GM12865 (cell line): ENCODE data around the gene ZRANB1.

Experiments
- DNase-seq: peaks from one replicate; pipeline ENCODE4 v3.0.0; 2010; ENCODE audit warnings: low read depth
- H3K4me3 ChIP-seq: 2 replicates; pipeline ENCODE4 v1.5.1; 2011; ENCODE audit warnings: mild to moderate bottlenecking, low read depth, low read length, control low read depth
- TF ChIP-seq, protein P1 (sequence below): IDR thresholded peaks from 2 replicates; pipeline ENCODE4 v1.5.1; 2011; ENCODE audit warnings: low read length, control low read depth, low read depth, inconsistent platforms; ENCODE audit not compliant: insufficient read depth; ENCODE audit errors: missing control alignments

ZRANB1 gene

DNA sequence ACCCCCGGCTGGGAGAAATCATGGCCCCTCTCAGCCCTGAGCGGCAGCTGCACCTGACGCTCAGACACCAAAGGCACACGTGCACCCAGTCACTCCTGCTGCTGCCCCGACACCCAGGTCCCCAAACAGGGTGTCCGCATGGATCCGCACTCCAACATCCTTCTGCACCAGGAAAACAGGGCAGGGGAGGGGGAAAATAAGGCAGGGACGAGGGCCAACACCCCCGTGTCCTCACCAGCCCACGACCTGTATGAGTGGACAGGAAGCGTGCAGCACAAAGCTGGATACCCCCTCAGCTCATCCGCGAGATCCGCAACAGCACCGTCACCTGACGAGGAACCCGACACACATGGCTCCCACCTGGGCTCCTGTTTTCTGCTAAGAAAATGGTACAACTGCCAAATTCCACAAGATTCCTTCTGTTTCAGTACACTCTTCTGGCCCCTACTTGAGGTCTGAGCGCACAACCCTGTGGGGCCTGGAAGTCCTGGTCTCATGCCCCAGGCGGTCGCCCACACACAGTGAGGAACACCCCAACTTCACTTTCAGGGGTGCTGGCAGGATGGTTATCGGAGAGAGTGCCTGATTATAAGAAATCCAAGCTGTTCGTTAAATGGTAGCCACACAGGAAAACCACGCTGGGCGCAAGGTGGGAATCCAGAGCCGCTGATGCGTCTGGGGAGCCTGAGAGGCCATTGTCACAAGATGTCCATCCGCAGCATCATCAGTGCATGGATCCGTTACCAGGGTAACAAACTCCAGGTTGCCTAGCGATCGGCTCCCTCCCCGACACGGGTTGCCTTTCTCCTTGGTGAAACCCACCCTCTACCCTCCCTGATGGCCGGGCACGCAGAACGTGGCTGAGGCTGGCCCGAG is 63.6 kb downstream of the ZRANB1 start:
- TF ChIP-seq, protein P1, sequence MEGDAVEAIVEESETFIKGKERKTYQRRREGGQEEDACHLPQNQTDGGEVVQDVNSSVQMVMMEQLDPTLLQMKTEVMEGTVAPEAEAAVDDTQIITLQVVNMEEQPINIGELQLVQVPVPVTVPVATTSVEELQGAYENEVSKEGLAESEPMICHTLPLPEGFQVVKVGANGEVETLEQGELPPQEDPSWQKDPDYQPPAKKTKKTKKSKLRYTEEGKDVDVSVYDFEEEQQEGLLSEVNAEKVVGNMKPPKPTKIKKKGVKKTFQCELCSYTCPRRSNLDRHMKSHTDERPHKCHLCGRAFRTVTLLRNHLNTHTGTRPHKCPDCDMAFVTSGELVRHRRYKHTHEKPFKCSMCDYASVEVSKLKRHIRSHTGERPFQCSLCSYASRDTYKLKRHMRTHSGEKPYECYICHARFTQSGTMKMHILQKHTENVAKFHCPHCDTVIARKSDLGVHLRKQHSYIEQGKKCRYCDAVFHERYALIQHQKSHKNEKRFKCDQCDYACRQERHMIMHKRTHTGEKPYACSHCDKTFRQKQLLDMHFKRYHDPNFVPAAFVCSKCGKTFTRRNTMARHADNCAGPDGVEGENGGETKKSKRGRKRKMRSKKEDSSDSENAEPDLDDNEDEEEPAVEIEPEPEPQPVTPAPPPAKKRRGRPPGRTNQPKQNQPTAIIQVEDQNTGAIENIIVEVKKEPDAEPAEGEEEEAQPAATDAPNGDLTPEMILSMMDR: no peak
- H3K4me3 ChIP-seq: no peak overlapping the region
- DNase-seq: no peak

DNA sequence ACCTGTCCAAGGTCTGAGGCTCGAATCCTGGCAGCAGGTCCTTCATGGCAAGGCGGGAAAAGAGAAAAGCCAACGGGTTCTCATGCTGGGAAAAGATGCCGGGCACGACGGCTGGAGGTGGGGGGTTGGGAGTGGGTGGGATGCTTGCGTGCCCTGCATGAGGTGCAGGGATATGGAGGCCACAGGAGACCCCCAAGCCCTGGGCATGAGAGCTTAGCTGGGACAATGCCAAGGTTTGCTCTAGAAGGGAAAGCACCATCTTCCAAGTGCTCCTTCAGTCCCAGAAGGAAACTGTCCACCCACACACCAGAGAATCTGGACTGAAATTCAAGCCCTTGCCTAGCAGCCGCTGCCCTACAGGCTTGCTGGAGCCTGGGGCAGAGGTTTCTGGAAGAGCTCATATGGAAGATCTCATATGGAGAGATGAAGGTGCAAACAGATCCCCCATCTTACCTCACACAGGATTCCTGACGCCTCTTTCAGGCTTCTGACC is 64.3 kb downstream of the ZRANB1 start:
- TF ChIP-seq, protein P1: no peak
- no peak overlapping the region for H3K4me3 ChIP-seq
- no peak for DNase-seq

DNA sequence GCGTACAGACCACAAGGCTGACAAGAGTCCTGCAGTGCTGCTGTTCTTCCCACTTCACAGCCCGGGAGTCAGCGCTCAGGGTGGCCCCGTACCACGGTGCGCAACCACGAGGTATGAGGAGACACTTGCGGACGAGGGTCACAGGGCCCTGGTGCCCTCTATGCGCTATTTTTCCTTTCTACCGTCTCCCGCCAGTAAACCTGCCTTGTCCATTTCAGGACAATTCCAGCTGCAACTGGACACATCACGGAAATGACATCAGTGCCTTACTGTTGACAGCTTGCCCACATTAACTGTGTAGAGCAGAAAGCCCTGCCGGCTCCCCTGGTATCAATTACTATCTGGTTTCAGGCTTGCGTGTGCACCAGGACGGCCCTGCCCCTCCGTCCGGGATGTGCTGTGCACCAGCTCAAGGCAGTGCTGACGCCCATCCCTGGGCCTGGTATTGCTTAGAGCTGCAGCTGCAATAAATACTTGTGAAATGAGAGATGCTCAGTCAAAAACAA is 65.1 kb downstream of the ZRANB1 start:
- DNase-seq: no peak
- H3K4me3 ChIP-seq: no peak overlapping the region
- TF ChIP-seq, protein P1: no peak

DNA sequence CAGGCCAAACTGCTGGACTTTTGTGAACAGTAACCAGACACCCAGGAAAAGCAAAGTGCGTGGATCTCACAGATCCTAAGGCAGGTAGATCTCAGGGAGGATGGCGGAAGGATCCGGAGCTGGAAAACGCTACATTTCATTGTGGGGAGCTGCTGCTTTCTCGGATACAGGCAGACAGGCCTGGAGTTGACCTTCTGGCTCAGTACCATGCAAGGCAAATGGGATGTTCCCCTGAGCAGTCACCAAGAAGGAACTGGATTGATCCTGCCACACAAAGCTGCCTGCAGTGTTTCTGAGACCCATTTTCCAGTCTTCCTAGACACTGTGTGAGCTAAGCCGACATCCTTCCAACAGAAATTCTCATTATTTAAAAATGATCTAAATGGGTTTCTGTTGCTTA is 65.5 kb downstream of the ZRANB1 start:
- TF ChIP-seq, protein P1: no peak
- DNase-seq: no peak
- no peak overlapping the region for H3K4me3 ChIP-seq

DNA sequence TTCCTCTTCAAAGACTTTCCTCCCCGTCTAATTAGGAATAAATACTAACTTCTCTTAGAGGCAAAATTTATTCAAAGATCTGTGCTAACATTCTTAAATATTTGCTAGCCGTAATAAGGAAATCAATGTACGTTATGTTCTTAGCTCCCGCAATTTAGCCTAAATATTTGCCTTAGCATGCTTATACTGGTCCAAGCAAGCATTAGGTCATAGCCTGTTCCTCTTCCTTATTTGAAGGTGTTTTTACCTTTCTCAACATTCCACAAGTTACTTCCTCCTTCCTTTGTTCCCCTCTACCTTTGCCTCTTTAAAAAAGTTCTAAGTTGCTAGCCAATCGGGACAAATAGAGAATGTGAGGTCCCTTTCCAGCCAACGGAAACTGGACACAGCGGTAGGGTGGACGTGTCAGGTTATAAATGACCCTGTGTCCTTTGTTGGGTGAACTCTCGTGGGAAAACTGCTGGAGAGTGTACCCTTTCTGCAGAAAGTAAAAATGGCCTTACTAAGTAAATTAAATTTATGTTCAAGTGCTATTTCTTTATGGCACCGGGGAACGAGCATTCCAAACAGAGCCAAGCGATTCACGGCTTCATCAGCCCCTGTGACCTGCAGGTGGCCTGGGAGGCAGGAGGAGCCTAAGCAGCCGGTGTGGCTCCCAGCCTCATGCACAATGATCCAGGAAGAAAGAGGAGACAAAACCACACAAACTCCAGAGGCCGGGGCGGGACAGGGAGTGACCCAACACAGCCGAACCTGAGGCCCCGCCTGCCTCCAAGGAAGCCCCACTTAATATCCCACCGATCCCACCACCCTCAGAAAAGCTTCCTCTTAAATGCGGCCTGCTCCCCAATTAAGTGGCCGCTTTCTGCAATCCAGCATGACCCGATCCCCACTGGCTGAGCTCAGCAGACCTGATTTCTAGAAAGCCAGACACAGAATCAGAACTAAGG is 67.0 kb downstream of the ZRANB1 start:
- no peak for DNase-seq
- TF ChIP-seq, protein P1: no peak

DNA sequence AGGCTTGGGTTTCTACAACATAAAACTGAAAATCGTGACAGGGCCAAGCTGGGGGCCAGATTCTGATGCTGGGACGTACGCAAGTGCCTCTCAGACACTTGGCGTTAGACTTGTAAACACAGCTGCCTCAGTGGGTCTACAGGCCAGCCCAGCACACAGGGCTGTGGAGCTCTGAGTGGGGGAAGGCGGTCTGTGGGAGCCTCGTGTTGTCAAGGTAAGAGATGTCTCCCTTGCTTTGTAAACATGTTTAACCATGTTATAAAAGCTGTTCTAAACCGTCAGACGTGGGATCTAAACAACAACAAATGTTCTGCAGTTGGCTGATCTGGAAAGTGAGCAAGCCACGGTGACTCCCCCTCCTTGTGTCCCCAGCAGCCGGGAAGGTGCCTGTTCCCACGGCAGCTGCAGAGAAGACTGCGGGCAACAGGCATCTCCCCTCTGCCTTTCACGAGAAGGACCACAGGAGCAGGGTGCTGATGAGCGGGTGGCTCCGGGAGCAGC is 67.8 kb downstream of the ZRANB1 start:
- TF ChIP-seq, protein P1: no peak
- DNase-seq: no peak
- no peak overlapping the region for H3K4me3 ChIP-seq

More for the DNA sequence above, 67.0 kb downstream of the ZRANB1 start:
- no peak overlapping the region for H3K4me3 ChIP-seq
